Muscle layer of colon (tissue), 2 donors: Measurements from ENCODE around the gene PPM1G.
A peak's percentile ranks its signal among the peaks of the same experiment; 100 is the strongest.
"Not testable (repeated sequence)": the region's sequence is repeated elsewhere in the genome, so short reads cannot be mapped to it uniquely, and the experiment has no call there.

Source experiments
- H3K27ac ChIP-seq: one replicate; pipeline ENCODE4 v1.7.0; 2013; ENCODE audit warnings: low read depth, mild to moderate bottlenecking, low read length, moderate library complexity
- H3K27me3 ChIP-seq, 2 donors: one replicate each; pipeline ENCODE4 v1.7.0; 2013; ENCODE audit warnings: low read length in 2 of 2, mild to moderate bottlenecking in 2 of 2; ENCODE audit not compliant: insufficient read depth in 2 of 2, control insufficient read depth in 1 of 2
- H3K36me3 ChIP-seq: one replicate; pipeline ENCODE4 v1.7.0; 2013; ENCODE audit warnings: mild to moderate bottlenecking, low read length; ENCODE audit not compliant: insufficient read depth
- H3K4me1 ChIP-seq: one replicate; pipeline ENCODE4 v1.7.0; 2013; ENCODE audit warnings: mild to moderate bottlenecking, low read length; ENCODE audit not compliant: insufficient read depth
- H3K4me3 ChIP-seq, 2 donors: one replicate each; pipeline ENCODE4 v1.7.0; 2013; ENCODE audit warnings: low read length in 2 of 2, low read depth in 1 of 2, mild to moderate bottlenecking in 1 of 2, moderate library complexity in 1 of 2
- H3K9ac ChIP-seq: one replicate; pipeline ENCODE4 v1.7.0; 2013; ENCODE audit warnings: low read length
- H3K9me3 ChIP-seq: one replicate; pipeline ENCODE4 v1.7.0; 2013; ENCODE audit warnings: mild to moderate bottlenecking, low read length
- donor health status: abdominal sarcoma.
- donor health status: Adenocarcinoma of cecum.

PPM1G gene

GRCh38 chr2:27435628-27436027 lies 26.2 kb upstream of the PPM1G start:
- H3K9ac ChIP-seq: no peak overlapping the region
- H3K36me3 ChIP-seq: peaks cover 74% of the 10 kb centered on the region

GRCh38 chr2:27431395-27431794 lies 22.0 kb upstream of the PPM1G start:
- Histone ChIP-seq H3K4me3 (no peak overlapping the region), H3K9ac (no peak overlapping the region), H3K27me3 (no peaks in the 10 kb centered on the region), H3K9me3 (no peaks in the 10 kb centered on the region), H3K27ac (no peak overlapping the region), H3K4me1 (peaks cover 44% of the 10 kb centered on the region), H3K36me3 (peaks cover 36% of the 10 kb centered on the region)

More at GRCh38 chr2:27435628-27436027, 26.2 kb upstream of the PPM1G start:
- Histone ChIP-seq H3K27me3 (no peaks in the 10 kb centered on the region), H3K4me1 (peaks cover 26% of the 10 kb centered on the region), H3K27ac (no peak overlapping the region), H3K4me3 (no peak overlapping the region), H3K9me3 (no peaks in the 10 kb centered on the region)

DNA sequence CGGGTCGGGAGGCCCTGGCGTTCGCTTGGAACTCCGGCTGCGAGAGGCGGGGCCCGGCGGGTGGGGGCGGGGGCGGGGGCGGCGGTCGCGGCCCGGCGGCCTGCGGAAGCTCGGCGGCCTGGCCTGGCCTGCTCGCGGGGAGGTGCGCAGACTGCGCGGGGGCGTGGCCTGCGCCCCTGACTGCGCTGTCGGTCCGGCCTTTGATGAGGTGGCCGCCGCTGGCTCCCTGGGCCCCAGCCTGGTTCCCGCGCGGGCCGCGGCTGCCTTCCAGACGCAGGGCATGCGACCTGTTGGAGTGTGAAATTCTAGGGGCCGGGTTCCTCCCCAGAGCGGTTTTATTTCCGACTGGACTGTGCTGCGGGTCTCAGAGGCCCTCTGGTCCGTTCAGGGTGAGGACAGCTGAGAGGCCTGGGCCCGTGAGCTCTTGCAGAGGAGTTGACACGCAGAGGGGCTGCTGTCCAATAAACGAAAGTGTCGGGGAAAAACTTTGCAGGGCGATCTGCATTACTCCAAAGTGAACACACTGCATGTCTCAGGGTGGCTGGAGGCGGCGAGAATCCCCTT lies 19.7 kb upstream of the PPM1G start:
- peaks cover 44% of the 10 kb centered on the region for H3K4me1 ChIP-seq
- H3K27ac ChIP-seq: peak overlapping the region; percentile 87
- H3K9me3 ChIP-seq: no peaks in the 10 kb centered on the region
- peaks cover 12% of the 10 kb centered on the region for H3K36me3 ChIP-seq
- H3K4me3 ChIP-seq: peak overlapping the region; percentile 87 to 90
- H3K9ac ChIP-seq: peak overlapping the region; percentile 85
- no peaks in the 10 kb centered on the region for H3K27me3 ChIP-seq

- Histone ChIP-seq H3K36me3 (peaks cover 6% of the 10 kb centered on the region), H3K27me3 (no peaks in the 10 kb centered on the region), H3K4me1 (peaks cover 42% of the 10 kb centered on the region), H3K4me3 (peak within 1 kb of the TSS; percentile 87 to 90), H3K9ac (peak within 1 kb of the TSS; percentile 85), H3K9me3 (no peaks in the 10 kb centered on the region), H3K27ac (peak within 1 kb of the TSS; percentile 87)
Measured at GRCh38 chr2:27428213-27428977, 19.0 kb upstream of the PPM1G start, which contains the start of gene NRBP1. Gene NRBP1 (plus strand): TSS chr2:27428631. CDS start chr2:27433274, 4,643 bp downstream.

GRCh38 chr2:27427863-27428212 lies 18.4 kb upstream of the PPM1G start:
- peaks cover under 1% of the 10 kb centered on the region for H3K36me3 ChIP-seq
- peak overlapping the region; percentile 57 for H3K9ac ChIP-seq
- H3K4me3 ChIP-seq: peak overlapping the region; percentile 87 to 90
- peaks cover 36% of the 10 kb centered on the region for H3K4me1 ChIP-seq
- no peaks in the 10 kb centered on the region for H3K27me3 ChIP-seq
- H3K27ac ChIP-seq: peak overlapping the region; percentile 87
- no peaks in the 10 kb centered on the region for H3K9me3 ChIP-seq

GRCh38 chr2:27425039-27425438 lies 15.6 kb upstream of the PPM1G start:
- H3K9me3 ChIP-seq, H3K27me3 ChIP-seq, H3K36me3 ChIP-seq, H3K27ac ChIP-seq, H3K9ac ChIP-seq, H3K4me3 ChIP-seq: not testable (repeated sequence)
- peaks cover 12% of the 10 kb centered on the region for H3K4me1 ChIP-seq

DNA sequence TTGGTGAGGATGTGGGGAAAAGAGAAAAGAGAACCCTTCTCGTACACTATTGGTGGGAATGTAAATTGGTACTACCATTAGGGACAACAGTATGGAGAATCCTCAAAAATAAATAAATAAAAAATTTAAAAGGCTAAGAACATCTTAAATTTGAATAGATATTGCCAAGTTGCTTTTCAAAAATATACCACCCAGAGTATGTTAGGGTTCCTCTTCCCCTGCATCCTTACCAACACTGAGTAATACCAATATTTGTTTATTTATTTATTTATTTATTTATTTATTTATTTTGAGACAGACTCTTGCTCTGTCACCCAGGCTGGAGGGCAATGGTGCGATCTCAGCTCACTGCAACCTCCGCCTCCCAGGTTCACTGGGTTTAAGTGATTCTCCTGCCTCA lies 13.6 kb upstream of the PPM1G start:
- Histone ChIP-seq H3K9ac (no peak overlapping the region), H3K4me1 (peaks cover 5% of the 10 kb centered on the region), H3K36me3 (no peaks in the 10 kb centered on the region), H3K27me3 (no peaks in the 10 kb centered on the region), H3K9me3 (no peaks in the 10 kb centered on the region), H3K27ac (no peak overlapping the region), H3K4me3 (no peak overlapping the region)

- Histone ChIP-seq H3K4me1 (no peaks in the 10 kb centered on the region), H3K9ac (no peak overlapping the region), H3K27me3 (no peaks in the 10 kb centered on the region), H3K4me3 (no peak overlapping the region), H3K36me3 (no peaks in the 10 kb centered on the region), H3K27ac (no peak overlapping the region), H3K9me3 (no peaks in the 10 kb centered on the region)
Measured at GRCh38 chr2:27421660-27422250, 12.4 kb upstream of the PPM1G start.

DNA sequence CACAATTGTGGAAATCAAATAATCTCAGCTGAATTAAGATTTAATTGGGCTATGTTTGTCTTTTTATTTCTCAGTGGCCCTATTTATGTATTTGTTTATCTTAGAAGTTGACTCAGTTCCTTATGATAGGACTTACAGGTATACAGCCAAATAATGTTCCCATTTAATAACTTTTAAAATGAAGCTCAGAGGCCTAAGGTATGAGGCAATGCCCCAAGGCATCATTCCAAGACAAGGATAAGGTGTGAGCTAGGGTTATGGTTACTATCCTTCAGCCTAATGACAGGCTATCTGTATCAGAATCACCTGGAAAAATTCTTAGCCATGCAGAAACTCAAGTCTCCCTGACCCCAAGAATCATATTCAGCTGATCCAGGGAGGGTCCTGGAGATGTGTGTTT lies 11.6 kb upstream of the PPM1G start:
- Histone ChIP-seq H3K9me3 (no peaks in the 10 kb centered on the region), H3K27ac (no peak overlapping the region), H3K4me3 (no peak overlapping the region), H3K4me1 (no peaks in the 10 kb centered on the region), H3K36me3 (no peaks in the 10 kb centered on the region), H3K27me3 (no peaks in the 10 kb centered on the region), H3K9ac (no peak overlapping the region)

DNA sequence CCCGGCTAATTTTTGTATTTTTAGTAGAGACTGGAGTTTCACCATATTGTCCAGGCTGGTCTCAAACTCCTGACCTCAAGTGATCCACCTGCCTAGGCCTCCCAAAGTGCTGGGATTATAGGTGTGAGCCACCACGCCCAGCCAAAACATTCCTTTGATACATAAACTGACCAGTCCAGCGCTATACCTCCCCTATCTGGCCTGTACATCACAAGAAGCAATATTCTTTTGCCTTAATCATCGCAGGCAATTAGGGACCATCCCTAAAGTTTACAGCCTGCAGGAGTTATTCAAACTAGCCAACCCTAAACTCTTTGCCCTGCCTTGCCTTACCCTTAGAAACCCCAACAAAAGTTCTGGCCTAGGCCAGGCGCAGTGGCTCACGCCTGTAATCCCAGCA lies 6.8 kb upstream of the PPM1G start:
- Histone ChIP-seq H3K4me1 (no peaks in the 10 kb centered on the region), H3K36me3 (no peaks in the 10 kb centered on the region), H3K4me3 (no peak overlapping the region), H3K27me3 (no peaks in the 10 kb centered on the region), H3K27ac (no peak overlapping the region), H3K9ac (no peak overlapping the region), H3K9me3 (no peaks in the 10 kb centered on the region)

DNA sequence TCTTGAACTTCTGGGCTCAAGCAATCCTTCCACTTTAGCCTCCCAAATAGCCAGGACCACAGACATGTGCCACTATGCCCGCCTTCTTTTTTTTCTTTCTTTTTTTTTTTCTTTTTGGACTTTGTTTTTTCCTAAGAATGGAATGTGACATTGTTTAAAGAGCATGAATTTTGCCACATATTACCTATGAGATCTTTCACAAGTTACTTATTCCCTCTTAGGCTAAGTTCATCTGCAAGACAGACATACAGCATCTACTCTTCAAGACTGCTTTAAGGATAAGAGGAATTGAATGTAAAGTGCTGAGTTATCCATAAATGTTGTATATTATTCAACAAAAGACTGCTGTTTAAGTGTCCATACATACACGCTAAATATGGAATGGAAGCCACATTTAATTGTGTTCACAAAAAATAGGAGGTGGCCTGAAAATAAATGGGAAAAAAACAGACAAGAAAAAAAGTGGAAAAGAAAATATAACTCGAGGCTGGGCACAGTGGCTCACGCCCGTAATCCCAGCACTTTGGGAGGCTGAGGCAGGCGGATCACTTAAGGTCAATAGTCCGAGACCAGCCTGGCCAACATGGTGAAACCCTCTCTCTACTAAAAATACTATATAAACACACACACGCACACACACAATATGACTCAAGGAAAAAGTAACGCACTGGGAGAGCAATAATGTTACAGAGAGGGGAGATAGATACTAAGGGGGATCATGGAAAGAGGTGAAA lies 3.2 kb upstream of the PPM1G start:
- Histone ChIP-seq H3K9ac (no peak overlapping the region), H3K27ac (no peak overlapping the region), H3K4me3 (no peak overlapping the region), H3K4me1 (peaks cover 16% of the 10 kb centered on the region), H3K36me3 (no peaks in the 10 kb centered on the region), H3K27me3 (no peaks in the 10 kb centered on the region), H3K9me3 (no peaks in the 10 kb centered on the region)
